K562 (cell line): ENCODE results near the gene R3HDM2. TPM values are rescaled to one million over a fixed set of nuclear protein-coding genes. Genes with fewer than 3 reads are reported as not detected.
A peak's percentile ranks its signal among the peaks of the same experiment; 100 is the strongest.

ENCODE experiments used
- BACH1 ChIP-seq: fragments of 200-800 bp; sonication (Bioruptor generic); IDR thresholded peaks from 2 replicates; pipeline ENCODE4 v1.6.1; 2016; ENCODE audit warnings: missing genetic modification characterization, missing compliant biosample characterization
- CCNT2 ChIP-seq: IDR thresholded peaks from 2 replicates; pipeline ENCODE4 v1.6.1; 2011; ENCODE audit warnings: borderline replicate concordance, low read depth, mild to moderate bottlenecking, moderate library complexity, mixed read lengths, low read length; ENCODE audit not compliant: insufficient read length; ENCODE audit errors: extremely low read depth
- DACH1 ChIP-seq: fragments of 450-650 bp; IDR thresholded peaks from 2 replicates; pipeline ENCODE4 v1.6.1; 2018; ENCODE audit not compliant: partially characterized antibody
- FOXM1 ChIP-seq, 2 experiments: fragments of 450-650 bp in 1 of 2; sonication (generic) in 1 of 2; formaldehyde crosslinking in 1 of 2; IDR thresholded peaks; 2 replicates each; pipeline versions ENCODE4 v1.6.1 to v1.9.0; 2017 to 2022; ENCODE audit warnings: low read depth in 2 of 2, mild to moderate bottlenecking in 2 of 2, missing genetic modification reagents in 1 of 2, moderate library complexity in 1 of 2
- FOXP1 ChIP-seq: sonication (generic); formaldehyde crosslinking; IDR thresholded peaks from 2 replicates; pipeline ENCODE4 v1.8.0; 2022; ENCODE audit warnings: mild to moderate bottlenecking, missing genetic modification reagents
- HMG20A ChIP-seq: fragments of 450-650 bp; formaldehyde crosslinking; conservative IDR thresholded peaks from 2 replicates; pipeline ENCODE4 v1.4.0; 2020; ENCODE audit warnings: mild to moderate bottlenecking, mixed read lengths
- KAT8 ChIP-seq: fragments of 450-650 bp; IDR thresholded peaks from 2 replicates; pipeline ENCODE4 v1.6.1; 2016; ENCODE audit warnings: low read depth, mild to moderate bottlenecking
- PTRF ChIP-seq: fragments of 450-650 bp; IDR thresholded peaks from 2 replicates; pipeline ENCODE4 v1.6.1; 2016; ENCODE audit warnings: mild to moderate bottlenecking, missing genetic modification characterization, missing compliant biosample characterization
- RCOR1 ChIP-seq, 2 experiments: IDR thresholded peaks; 2 replicates each; pipeline ENCODE4 v1.6.1; 2012; ENCODE audit warnings: low read depth in 2 of 2, low read length in 2 of 2, borderline replicate concordance in 1 of 2, improper control_type of control experiment in 1 of 2
- SNAPC5 ChIP-seq: fragments of 250-450 bp; sonication (Bioruptor Pico); IDR thresholded peaks from 2 replicates; pipeline ENCODE4 v1.8.0; 2021; ENCODE audit warnings: moderate library complexity, mild to moderate bottlenecking, inconsistent platforms
- U2AF1 ChIP-seq: fragments of 200-400 bp; formaldehyde crosslinking; optimal IDR thresholded peaks from 2 replicates; pipeline ENCODE3; 2017; ENCODE audit warnings: mild to moderate bottlenecking, low read depth, low read length, moderate library complexity
- ZBTB33 ChIP-seq: sonication (generic); formaldehyde crosslinking; IDR thresholded peaks from 2 replicates; pipeline ENCODE4 v1.8.1; 2023; ENCODE audit warnings: mild to moderate bottlenecking, missing genetic modification reagents
- ZKSCAN1 ChIP-seq: fragments of 150-350 bp; IDR thresholded peaks from 2 replicates; pipeline ENCODE4 v1.6.1; 2016; ENCODE audit warnings: low read depth, low read length
- ZNF134 ChIP-seq: fragments of 250-450 bp; sonication (Bioruptor Pico); conservative IDR thresholded peaks from 2 replicates; pipeline ENCODE4 v1.4.0; 2020
- ZNF175 ChIP-seq: fragments of 200-800 bp; sonication (Bioruptor generic); IDR thresholded peaks from 2 replicates; pipeline ENCODE4 v1.6.1; 2016; ENCODE audit warnings: low read depth, mild to moderate bottlenecking, missing genetic modification characterization, missing compliant biosample characterization
- ZNF318 ChIP-seq, 2 experiments: fragments of 450-650 bp; IDR thresholded peaks; 2 replicates each; pipeline ENCODE4 v1.6.1; 2016; ENCODE audit warnings: mild to moderate bottlenecking in 2 of 2, borderline replicate concordance in 1 of 2, low read depth in 1 of 2, moderate library complexity in 1 of 2
- polyA plus RNA-seq, 8 experiments: library from polyadenylated mRNA; depleted of rRNA in 4 of 8; stranded (reverse) in 5 of 8; unstranded in 3 of 8; fragments of >200 nt; fragmentation: Nextera tagmentation in 2 of 8; fragmentation: Illumina TruSeq in 1 of 8; extraction: Ambion mirVana in 2 of 8; extraction: Trizol in 1 of 8; gene quantifications; 2 replicates each; pipeline versions ENCODE4 v1.2.1 to v1.2.3, GENCODE V29; 2011 to 2014; ENCODE audit warnings: inconsistent platforms in 1 of 8, missing spikeins in 1 of 8
- total RNA-seq, 7 experiments: library from RNA; depleted of rRNA in 6 of 7; stranded (reverse); fragments of >200 nt in 6 of 7; fragmentation: Illumina TruSeq in 2 of 7; extraction: Trizol in 2 of 7; gene quantifications; 2 replicates each; pipeline versions ENCODE4 v1.2.1 to v1.2.3, GENCODE V29; 2011 to 2021; ENCODE audit warnings: low replicate concordance in 1 of 7

Gene R3HDM2
- total and polyA plus RNA-seq, 9 of the 15 experiments (the other 6 are each of a cell fraction or from before 2014, with no cell fraction given), result 3.3 to 18.8 (median 9.0) TPM

- TF ChIP-seq ZNF134 (CRISPR knock-in tag), result no peak
- peak in 1 of 2 experiments; percentile 56; a peak in 2 of 4 replicates for TF ChIP-seq RCOR1 (IDR thresholded peaks at IDR 0.05; ENCODE audit: borderline replicate concordance in 1 of 2, low read depth in 2 of 2, low read length in 2 of 2)
- peak; percentile 37 for TF ChIP-seq CCNT2
- TF ChIP-seq HMG20A, result no peak
- peak; percentile 54 for TF ChIP-seq ZNF175
- peak in 1 of 2 experiments; percentile 56; a peak in 1 of 4 replicates for TF ChIP-seq ZNF318 (IDR thresholded peaks at IDR 0.05; ENCODE audit: borderline replicate concordance in 1 of 2, low read depth in 1 of 2)
- TF ChIP-seq DACH1, result peak; percentile 18
- TF ChIP-seq U2AF1, result no peak
- no peak for TF ChIP-seq PTRF (tag)
- no peak for TF ChIP-seq FOXM1 (IDR thresholded peaks at IDR 0.05; ENCODE audit: low read depth)
- no peak for TF ChIP-seq FOXM1 (CRISPR knock-in tag; IDR thresholded peaks at IDR 0.05; ENCODE audit: low read depth)
- no peak for TF ChIP-seq SNAPC5
- no peak for TF ChIP-seq ZKSCAN1
- no peak for TF ChIP-seq ZBTB33 (CRISPR knock-in tag)
- no peak for TF ChIP-seq FOXP1 (CRISPR knock-in tag)
- no peak; the same call in 1 of the 2 replicates for TF ChIP-seq BACH1
- no peak for TF ChIP-seq KAT8
These were observed 150.4 kb downstream of the R3HDM2 start (continued) for GRCh38 chr12:57280211-57281062.
